Caco-2 (cell line): Measurements from ENCODE around the gene ZAR1L. TPM values are rescaled to one million over a fixed set of nuclear protein-coding genes. Genes with fewer than 3 reads are reported as not detected.
A peak's percentile ranks its signal among the peaks of the same experiment; 100 is the strongest.

ENCODE experiments used
- BruUV-seq: library from RNA; stranded (reverse); fragments of 400-500 nt; replicated peaks from 2 replicates; lab custom pipeline; 2021; lab: Mats Ljungman, UMichigan
- CTCF ChIA-PET: fragments of 300-600 bp; sonication (Branson Sonifier 250); formaldehyde crosslinking; loops from one replicate; lab custom pipeline; 2022; ENCODE audit warnings: antibody characterized with exemption; lab: Charles Lee
- POLR2A ChIA-PET: fragments of 300-600 bp; sonication (Branson Sonifier 250); formaldehyde crosslinking; loops from one replicate; lab custom pipeline; 2022; ENCODE audit warnings: antibody characterized with exemption; lab: Charles Lee
- DNase-seq, 2 experiments: peaks; one replicate each; pipeline versions ENCODE4 v3.0.0 to v3.0.0-alpha.2; 2020 to 2022
- H3K27me3 ChIP-seq: replicated peaks from 2 replicates; pipeline ENCODE4 v1.6.0; 2011; ENCODE audit warnings: low read length; ENCODE audit not compliant: control insufficient read depth, insufficient read depth
- H3K36me3 ChIP-seq: 2 replicates; pipeline ENCODE4 v1.5.1; 2011; ENCODE audit warnings: low read length; ENCODE audit not compliant: control insufficient read depth, insufficient read depth
- H3K4me1 ChIP-seq: fragments of 250-450 bp; sonication (Bioruptor Pico); 2 replicates; pipeline ENCODE4 v1.5.1; 2020; ENCODE audit warnings: mild to moderate bottlenecking
- H3K4me3 ChIP-seq: 2 replicates; pipeline ENCODE4 v1.5.1; 2011; ENCODE audit warnings: low read depth, mild to moderate bottlenecking, control low read depth, low read length
- H3K9me3 ChIP-seq: fragments of 250-450 bp; sonication (Bioruptor Pico); 2 replicates; pipeline ENCODE4 v1.5.1; 2020; ENCODE audit warnings: mild to moderate bottlenecking, moderate library complexity
- H3K27ac Mint-ChIP-seq: one replicate; pipeline ENCODE4 v1.8.0; 2022; ENCODE audit warnings: mixed read lengths; ENCODE audit not compliant: unreplicated experiment
- H3K27me3 Mint-ChIP-seq: one replicate; pipeline ENCODE4 v1.8.0; 2022; ENCODE audit warnings: mixed read lengths; ENCODE audit not compliant: insufficient read depth, unreplicated experiment
- H3K36me3 Mint-ChIP-seq: one replicate; pipeline ENCODE4 v1.8.0; 2022; ENCODE audit warnings: mild to moderate bottlenecking, mixed read lengths; ENCODE audit not compliant: insufficient read depth, unreplicated experiment
- H3K4me1 Mint-ChIP-seq: one replicate; pipeline ENCODE4 v1.8.0; 2022; ENCODE audit warnings: low read depth, mixed read lengths; ENCODE audit not compliant: unreplicated experiment
- H3K4me3 Mint-ChIP-seq: one replicate; pipeline ENCODE4 v1.8.0; 2022; ENCODE audit warnings: mild to moderate bottlenecking, moderate library complexity, mixed read lengths; ENCODE audit not compliant: unreplicated experiment
- H3K9me3 Mint-ChIP-seq: one replicate; pipeline ENCODE4 v1.8.0; 2022; ENCODE audit warnings: mixed read lengths; ENCODE audit not compliant: unreplicated experiment
- intact Hi-C: fragments of 100-400 bp; cut with micrococcal nuclease; formaldehyde crosslinking; loops from one replicate; pipeline ENCODE4 v1.10.0; 2022; ENCODE audit not compliant: unreplicated experiment
- total RNA-seq: library from RNA; stranded (reverse); gene quantifications from 2 replicates; pipeline ENCODE4 v1.2.3, GENCODE V29; 2022
- TF ChIP-seq, protein P1 (sequence below), 2 experiments: fragments of 200-600 bp in 1 of 2; IDR thresholded peaks; 1 replicate in 1 of 2; 2 replicates in 1 of 2; pipeline versions ENCODE4 v1.5.1 to v1.8.0; 2011 to 2022; ENCODE audit warnings: antibody characterized with exemption in 1 of 2, control low read depth in 1 of 2, inconsistent platforms in 1 of 2, low read depth in 1 of 2, low read length in 1 of 2, mild to moderate bottlenecking in 1 of 2, moderate library complexity in 1 of 2; ENCODE audit not compliant: insufficient read depth in 1 of 2, severe bottlenecking in 1 of 2, unreplicated experiment in 1 of 2

Gene ZAR1L
- total RNA-seq, 1 experiment from 2014 or later: not detected

GRCh38 chr13:32259116-32259515 is 56.0 kb downstream of the ZAR1L start:
- intact Hi-C loops: no loop called here
- H3K36me3 ChIP-seq: no peaks in the 10 kb centered on the region
- no TSS peak for BruUV-seq
- POLR2A ChIA-PET: no interaction called here
- Mint-ChIP-seq H3K36me3 (peaks cover 79% of the 10 kb centered on the region), H3K4me3 (no peak overlapping the region), H3K27ac (peak overlapping the region; percentile 77), H3K27me3 (no peaks in the 10 kb centered on the region), H3K9me3 (no peaks in the 10 kb centered on the region), H3K4me1 (peaks cover 59% of the 10 kb centered on the region)
- CTCF ChIA-PET: interaction anchor here (3.9 kb wide), 1 partner anchor 12 kb away, joined by 18 read pairs; no protein-coding TSS in a partner anchor
- no peaks in the 10 kb centered on the region for H3K9me3 ChIP-seq
- H3K4me1 ChIP-seq: peaks cover 86% of the 10 kb centered on the region
- H3K4me3 ChIP-seq: no peak overlapping the region
- TF ChIP-seq, protein P1, sequence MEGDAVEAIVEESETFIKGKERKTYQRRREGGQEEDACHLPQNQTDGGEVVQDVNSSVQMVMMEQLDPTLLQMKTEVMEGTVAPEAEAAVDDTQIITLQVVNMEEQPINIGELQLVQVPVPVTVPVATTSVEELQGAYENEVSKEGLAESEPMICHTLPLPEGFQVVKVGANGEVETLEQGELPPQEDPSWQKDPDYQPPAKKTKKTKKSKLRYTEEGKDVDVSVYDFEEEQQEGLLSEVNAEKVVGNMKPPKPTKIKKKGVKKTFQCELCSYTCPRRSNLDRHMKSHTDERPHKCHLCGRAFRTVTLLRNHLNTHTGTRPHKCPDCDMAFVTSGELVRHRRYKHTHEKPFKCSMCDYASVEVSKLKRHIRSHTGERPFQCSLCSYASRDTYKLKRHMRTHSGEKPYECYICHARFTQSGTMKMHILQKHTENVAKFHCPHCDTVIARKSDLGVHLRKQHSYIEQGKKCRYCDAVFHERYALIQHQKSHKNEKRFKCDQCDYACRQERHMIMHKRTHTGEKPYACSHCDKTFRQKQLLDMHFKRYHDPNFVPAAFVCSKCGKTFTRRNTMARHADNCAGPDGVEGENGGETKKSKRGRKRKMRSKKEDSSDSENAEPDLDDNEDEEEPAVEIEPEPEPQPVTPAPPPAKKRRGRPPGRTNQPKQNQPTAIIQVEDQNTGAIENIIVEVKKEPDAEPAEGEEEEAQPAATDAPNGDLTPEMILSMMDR (IDR thresholded peaks at IDR 0.05; ENCODE audit: insufficient read depth in 1 of 2, low read depth in 1 of 2, low read length in 1 of 2, severe bottlenecking in 1 of 2, unreplicated experiment in 1 of 2): peak; percentile 21 to 53
- DNase-seq: peak in 1 of 2 experiments; percentile 41
- no peaks in the 10 kb centered on the region for H3K27me3 ChIP-seq

DNA sequence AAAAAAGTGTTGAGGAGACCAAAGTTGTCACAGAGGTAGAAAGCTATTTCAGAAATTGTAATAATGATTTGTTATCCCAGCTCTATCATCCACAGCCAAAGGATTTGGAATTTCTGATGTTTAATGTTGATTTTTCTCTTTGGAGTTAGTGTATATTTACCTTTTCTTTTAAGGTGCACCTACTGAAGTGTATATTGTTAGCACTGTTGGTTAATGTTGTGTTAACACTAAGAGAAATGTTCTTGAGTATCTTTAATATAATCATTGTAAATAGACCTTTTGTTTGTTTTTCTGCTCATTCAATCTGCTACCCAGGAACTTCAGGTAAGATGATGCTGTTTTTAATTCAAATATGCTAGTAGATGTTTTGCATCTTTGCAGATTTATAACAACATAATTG is 57.5 kb downstream of the ZAR1L start:
- DNase-seq: no peak
- ChIA-PET CTCF (no interaction called here), POLR2A (no interaction called here)
- Histone ChIP-seq H3K4me3 (no peak overlapping the region), H3K27me3 (no peaks in the 10 kb centered on the region), H3K9me3 (no peaks in the 10 kb centered on the region), H3K4me1 (peaks cover 93% of the 10 kb centered on the region), H3K36me3 (no peaks in the 10 kb centered on the region)
- Mint-ChIP-seq H3K27me3 (no peaks in the 10 kb centered on the region), H3K36me3 (peaks cover 76% of the 10 kb centered on the region), H3K4me1 (peaks cover 62% of the 10 kb centered on the region), H3K9me3 (no peaks in the 10 kb centered on the region), H3K4me3 (no peak overlapping the region), H3K27ac (no peak overlapping the region)
- TF ChIP-seq, protein P1 (IDR thresholded peaks at IDR 0.05; ENCODE audit: insufficient read depth in 1 of 2, low read depth in 1 of 2, low read length in 1 of 2, severe bottlenecking in 1 of 2, unreplicated experiment in 1 of 2): no peak
- no TSS peak for BruUV-seq
- intact Hi-C loops: no loop called here

GRCh38 chr13:32256243-32256642 is 58.9 kb downstream of the ZAR1L start:
- no peaks in the 10 kb centered on the region for H3K27me3 Mint-ChIP-seq
- TF ChIP-seq, protein P1 (IDR thresholded peaks at IDR 0.05; ENCODE audit: insufficient read depth in 1 of 2, low read depth in 1 of 2, low read length in 1 of 2, severe bottlenecking in 1 of 2, unreplicated experiment in 1 of 2): no peak
- no peaks in the 10 kb centered on the region for H3K36me3 ChIP-seq
- no peaks in the 10 kb centered on the region for H3K9me3 Mint-ChIP-seq
- DNase-seq: no peak
- no peaks in the 10 kb centered on the region for H3K27me3 ChIP-seq
- H3K27ac Mint-ChIP-seq: peak overlapping the region; percentile 83
- peaks cover 80% of the 10 kb centered on the region for H3K4me1 ChIP-seq
- peaks cover 49% of the 10 kb centered on the region for H3K4me1 Mint-ChIP-seq
- no peaks in the 10 kb centered on the region for H3K9me3 ChIP-seq
- H3K4me3 Mint-ChIP-seq: no peak overlapping the region
- H3K4me3 ChIP-seq: no peak overlapping the region
- H3K36me3 Mint-ChIP-seq: peaks cover 75% of the 10 kb centered on the region
- intact Hi-C loops: no loop called here
- BruUV-seq: no TSS peak
- CTCF ChIA-PET: interaction anchor here (1.1 to 1.6 kb wide), 4 partner anchors 10 to 346 kb away, joined by 3 to 11 read pairs (median 4); no protein-coding TSS in a partner anchor
- POLR2A ChIA-PET: interaction anchor here (1.0 to 2.5 kb wide), 3 partner anchors 10 to 59 kb away, joined by 6 to 34 read pairs (median 7); partner anchors contain the start of genes BRCA2 and ZAR1L
